Cardiac fibroblast (primary cell): Measurements from ENCODE around the gene IL18BP.

ENCODE experiments used
- DNase-seq, 2 donors: peaks; one replicate each; pipeline versions ENCODE4 v3.0.0 to v3.0.0-alpha.2; 2010; ENCODE audit warnings: low read depth in 2 of 2
- H3K4me3 ChIP-seq, 2 donors: replicated peaks in 1 of 2; 1 replicate in 1 of 2; 2 replicates in 1 of 2; pipeline ENCODE4 v1.5.1; 2011; ENCODE audit warnings: low read depth in 2 of 2, low read length in 2 of 2, mild to moderate bottlenecking in 2 of 2, moderate library complexity in 1 of 2
- TF ChIP-seq, protein P1 (sequence below): IDR thresholded peaks from one replicate; pipeline ENCODE4 v1.5.1; 2011; ENCODE audit warnings: low read depth, mild to moderate bottlenecking, low read length, inconsistent platforms

Gene IL18BP

DNA sequence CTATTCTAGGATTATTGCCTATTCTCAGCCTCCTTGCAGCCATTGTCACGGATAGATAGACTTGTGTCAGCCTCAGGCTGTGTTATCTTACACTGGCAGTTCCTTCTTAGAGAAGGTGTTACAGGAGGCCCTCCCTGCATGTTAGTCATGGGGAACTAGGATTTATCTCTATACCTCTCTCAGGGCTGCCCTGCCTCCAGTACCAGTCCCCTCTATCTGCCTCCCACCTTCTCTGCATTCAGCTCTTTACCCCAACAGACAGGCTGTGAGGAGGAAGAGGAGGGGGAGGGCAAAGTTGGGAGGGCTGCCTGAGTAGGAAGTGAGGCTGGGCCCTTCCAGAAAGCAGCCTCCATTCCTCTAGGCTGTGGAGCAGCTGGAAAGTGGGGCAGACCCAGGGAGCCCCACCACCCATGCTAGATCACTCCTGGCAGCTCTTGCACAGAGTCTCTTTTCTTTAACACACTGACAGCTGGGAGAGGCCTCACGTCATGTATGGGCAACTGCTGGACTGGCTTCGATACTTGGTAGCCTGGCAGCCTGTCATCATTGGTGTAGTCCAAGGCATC lies 2.9 kb upstream of the IL18BP start:
- TF ChIP-seq, protein P1, sequence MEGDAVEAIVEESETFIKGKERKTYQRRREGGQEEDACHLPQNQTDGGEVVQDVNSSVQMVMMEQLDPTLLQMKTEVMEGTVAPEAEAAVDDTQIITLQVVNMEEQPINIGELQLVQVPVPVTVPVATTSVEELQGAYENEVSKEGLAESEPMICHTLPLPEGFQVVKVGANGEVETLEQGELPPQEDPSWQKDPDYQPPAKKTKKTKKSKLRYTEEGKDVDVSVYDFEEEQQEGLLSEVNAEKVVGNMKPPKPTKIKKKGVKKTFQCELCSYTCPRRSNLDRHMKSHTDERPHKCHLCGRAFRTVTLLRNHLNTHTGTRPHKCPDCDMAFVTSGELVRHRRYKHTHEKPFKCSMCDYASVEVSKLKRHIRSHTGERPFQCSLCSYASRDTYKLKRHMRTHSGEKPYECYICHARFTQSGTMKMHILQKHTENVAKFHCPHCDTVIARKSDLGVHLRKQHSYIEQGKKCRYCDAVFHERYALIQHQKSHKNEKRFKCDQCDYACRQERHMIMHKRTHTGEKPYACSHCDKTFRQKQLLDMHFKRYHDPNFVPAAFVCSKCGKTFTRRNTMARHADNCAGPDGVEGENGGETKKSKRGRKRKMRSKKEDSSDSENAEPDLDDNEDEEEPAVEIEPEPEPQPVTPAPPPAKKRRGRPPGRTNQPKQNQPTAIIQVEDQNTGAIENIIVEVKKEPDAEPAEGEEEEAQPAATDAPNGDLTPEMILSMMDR: no peak
- H3K4me3 ChIP-seq: no peak overlapping the region
- no peak for DNase-seq

DNA sequence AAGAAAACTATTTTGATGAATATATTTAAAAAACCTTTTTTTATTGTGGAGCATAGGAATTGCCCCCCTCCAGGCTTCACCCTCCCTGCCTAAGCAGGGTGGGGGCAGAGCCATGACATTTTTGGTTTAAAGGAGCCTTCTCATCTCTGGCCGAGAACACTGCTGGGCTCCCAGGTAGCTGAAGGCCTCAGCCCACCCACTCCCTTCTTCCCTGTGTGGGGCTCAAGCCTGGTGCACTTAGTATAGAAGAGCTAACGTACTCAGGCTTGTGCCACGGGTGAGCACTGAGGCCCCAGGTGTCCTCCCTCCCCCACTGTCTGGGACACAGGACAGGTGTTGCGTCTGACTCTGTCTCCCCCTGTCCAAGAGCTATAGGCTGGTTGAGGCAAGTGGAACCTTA lies 2.2 kb upstream of the IL18BP start:
- no peak overlapping the region for H3K4me3 ChIP-seq
- DNase-seq: no peak
- TF ChIP-seq, protein P1: no peak

DNA sequence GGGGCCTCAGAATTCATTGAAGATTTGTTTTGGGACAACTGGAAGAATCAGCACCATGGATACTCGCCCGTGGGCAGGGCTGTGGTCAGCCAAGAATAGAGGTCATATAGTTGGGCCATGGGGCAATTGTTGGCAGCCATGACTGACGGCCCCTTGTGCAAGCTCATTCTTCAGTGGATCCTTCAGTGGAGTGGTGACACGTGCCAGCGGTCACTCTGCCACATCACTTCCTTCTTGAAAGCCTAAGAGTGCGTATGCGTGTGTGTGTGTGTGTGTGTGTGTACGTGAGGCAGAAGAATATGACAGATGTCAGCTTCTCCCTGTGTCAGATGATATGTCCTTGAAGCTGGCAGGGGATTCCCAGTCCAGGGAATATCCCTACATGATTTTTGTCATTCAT lies 1.8 kb upstream of the IL18BP start:
- DNase-seq: no peak
- TF ChIP-seq, protein P1: no peak

DNA sequence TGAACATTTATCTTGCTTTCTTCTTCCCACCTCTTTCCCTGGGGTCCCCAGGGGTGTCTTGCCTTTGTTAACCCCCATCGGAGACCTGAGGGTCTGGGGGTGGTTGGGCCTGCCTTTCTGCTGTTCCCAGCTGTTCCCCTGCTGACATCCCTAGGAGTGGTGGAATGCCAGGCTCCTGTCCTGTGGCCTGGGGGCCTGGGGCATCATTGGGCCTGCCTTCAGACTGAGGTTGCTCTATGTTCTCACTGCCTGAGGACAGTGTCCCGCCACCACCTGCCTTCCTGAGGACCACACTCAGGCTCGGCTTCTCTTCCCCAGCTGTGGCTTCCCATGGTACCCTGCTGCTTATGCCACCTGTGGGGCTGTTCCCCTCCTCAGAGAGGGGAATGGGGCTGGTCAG lies 1.1 kb upstream of the IL18BP start:
- DNase-seq: no peak
- TF ChIP-seq, protein P1: no peak
- H3K4me3 ChIP-seq: no peak overlapping the region

More for the DNA sequence above, 1.8 kb upstream of the IL18BP start:
- H3K4me3 ChIP-seq: no peak overlapping the region

DNA sequence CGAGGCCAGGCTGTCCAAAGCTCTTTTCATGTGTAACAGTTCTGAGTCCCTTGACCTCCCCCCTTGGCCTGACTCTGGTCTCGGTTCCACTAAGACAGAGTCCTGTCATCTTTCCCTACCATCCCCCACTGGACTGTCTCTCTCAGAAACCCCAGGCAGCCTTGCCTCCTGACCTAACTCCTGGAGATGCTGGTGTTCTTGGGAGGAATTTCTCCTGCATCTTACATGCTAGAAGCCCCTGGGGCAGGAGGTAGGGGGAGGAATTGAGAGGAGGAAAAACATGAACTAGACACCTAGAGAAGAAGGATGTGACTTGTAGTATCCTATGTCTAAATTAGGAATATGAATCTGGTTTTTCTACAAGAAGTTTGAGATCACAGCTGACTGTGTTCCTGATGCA lies 648 bp upstream of the IL18BP start:
- no peak for DNase-seq
- TF ChIP-seq, protein P1: no peak
- H3K4me3 ChIP-seq: no peak overlapping the region

DNA sequence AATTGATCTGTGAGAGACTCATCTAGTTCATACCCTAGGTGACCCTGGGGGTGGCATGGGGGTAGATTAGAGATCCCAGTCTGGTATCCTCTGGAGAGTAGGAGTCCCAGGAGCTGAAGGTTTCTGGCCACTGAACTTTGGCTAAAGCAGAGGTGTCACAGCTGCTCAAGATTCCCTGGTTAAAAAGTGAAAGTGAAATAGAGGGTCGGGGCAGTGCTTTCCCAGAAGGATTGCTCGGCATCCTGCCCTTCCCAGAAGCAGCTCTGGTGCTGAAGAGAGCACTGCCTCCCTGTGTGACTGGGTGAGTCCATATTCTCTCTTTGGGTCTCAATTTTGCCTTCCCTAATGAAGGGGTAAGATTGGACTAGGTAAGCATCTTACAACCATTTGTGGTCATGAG lies 653 bp downstream of the IL18BP start:
- H3K4me3 ChIP-seq: peak overlapping the region in 1 of 2 donors; percentile 7
- TF ChIP-seq, protein P1: no peak
- peak; percentile 29 to 70 for DNase-seq

DNA sequence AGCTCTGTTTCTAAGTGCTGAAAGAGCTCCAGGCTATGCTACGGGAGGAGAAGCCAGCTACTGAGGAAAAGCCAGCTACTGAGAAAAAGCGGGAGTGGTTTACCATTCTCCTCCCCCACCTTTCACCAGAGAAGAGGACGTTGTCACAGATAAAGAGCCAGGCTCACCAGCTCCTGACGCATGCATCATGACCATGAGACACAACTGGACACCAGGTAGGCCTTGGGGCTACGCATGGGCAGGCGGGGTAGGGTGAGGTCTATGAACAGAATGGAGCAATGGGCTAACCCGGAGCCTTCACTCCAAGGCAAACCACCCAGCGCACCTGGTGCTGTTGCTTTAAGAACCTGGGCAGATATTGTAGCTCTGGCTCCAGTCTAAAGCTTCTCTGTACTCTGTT lies 1.1 kb downstream of the IL18BP start:
- TF ChIP-seq, protein P1: no peak
- DNase-seq: no peak
- H3K4me3 ChIP-seq: peak overlapping the region in 1 of 2 donors; percentile 7
